ENCODE data around the gene ZNF497.

ZNF497 gene

DNA sequence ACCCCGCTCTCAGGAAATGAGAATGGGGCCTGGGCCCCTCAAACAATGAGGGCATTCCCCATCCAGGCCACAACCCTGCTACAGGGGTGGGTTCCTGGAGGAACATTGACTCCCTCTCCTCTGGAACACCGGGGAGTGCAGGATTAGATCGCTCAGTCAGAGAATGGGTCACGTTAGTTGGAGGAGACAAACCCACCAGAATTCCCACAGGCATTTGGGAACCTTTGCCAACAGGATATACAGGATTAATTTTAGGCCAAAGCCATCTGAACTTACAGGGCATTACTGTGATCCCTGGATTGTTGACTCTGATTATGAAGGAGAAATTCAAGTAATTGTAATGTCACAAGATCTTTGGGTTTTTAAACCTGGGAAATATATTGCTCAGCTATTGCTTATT is 54.8 kb downstream of the ZNF497 start:
- no peak for DNase-seq (ENCODE audit: low read depth)
- TF ChIP-seq, protein P1, sequence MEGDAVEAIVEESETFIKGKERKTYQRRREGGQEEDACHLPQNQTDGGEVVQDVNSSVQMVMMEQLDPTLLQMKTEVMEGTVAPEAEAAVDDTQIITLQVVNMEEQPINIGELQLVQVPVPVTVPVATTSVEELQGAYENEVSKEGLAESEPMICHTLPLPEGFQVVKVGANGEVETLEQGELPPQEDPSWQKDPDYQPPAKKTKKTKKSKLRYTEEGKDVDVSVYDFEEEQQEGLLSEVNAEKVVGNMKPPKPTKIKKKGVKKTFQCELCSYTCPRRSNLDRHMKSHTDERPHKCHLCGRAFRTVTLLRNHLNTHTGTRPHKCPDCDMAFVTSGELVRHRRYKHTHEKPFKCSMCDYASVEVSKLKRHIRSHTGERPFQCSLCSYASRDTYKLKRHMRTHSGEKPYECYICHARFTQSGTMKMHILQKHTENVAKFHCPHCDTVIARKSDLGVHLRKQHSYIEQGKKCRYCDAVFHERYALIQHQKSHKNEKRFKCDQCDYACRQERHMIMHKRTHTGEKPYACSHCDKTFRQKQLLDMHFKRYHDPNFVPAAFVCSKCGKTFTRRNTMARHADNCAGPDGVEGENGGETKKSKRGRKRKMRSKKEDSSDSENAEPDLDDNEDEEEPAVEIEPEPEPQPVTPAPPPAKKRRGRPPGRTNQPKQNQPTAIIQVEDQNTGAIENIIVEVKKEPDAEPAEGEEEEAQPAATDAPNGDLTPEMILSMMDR (IDR thresholded peaks at IDR 0.05; ENCODE audit: low read depth, low read length, missing control alignments), result no peak
- no peak overlapping the region for H3K4me3 ChIP-seq (ENCODE audit: low read depth, low read length)
- in situ Hi-C loops (cut with HindIII; ENCODE audit: low sequenced_read_pairs), result no loop called here

DNA sequence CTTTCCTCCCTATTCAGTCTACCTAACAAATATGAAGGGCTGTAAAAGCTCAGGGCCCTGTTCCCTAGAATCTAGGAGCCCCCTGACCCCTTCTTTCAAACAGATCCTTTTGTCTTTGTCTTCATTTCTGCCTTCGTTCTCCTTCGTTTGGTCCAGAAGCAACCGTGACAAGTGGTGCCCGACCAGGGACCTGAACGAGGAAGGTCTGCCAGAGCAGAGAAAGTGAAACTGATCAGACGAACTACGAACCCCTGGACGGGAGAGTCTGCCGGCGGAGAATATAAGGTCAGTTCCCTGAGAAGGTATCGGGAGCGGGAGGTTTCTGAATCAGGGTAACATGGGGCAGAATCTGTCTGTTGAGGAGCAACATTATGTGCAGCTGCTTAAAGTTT is 56.6 kb downstream of the ZNF497 start:
- TF ChIP-seq, protein P1 (IDR thresholded peaks at IDR 0.05; ENCODE audit: low read depth, low read length, missing control alignments), result no peak
- DNase-seq (ENCODE audit: low read depth), result no peak
- peak overlapping the region; percentile 80 for H3K4me3 ChIP-seq (ENCODE audit: low read depth, low read length)
- in situ Hi-C loops (cut with HindIII; ENCODE audit: low sequenced_read_pairs), result no loop called here

DNA sequence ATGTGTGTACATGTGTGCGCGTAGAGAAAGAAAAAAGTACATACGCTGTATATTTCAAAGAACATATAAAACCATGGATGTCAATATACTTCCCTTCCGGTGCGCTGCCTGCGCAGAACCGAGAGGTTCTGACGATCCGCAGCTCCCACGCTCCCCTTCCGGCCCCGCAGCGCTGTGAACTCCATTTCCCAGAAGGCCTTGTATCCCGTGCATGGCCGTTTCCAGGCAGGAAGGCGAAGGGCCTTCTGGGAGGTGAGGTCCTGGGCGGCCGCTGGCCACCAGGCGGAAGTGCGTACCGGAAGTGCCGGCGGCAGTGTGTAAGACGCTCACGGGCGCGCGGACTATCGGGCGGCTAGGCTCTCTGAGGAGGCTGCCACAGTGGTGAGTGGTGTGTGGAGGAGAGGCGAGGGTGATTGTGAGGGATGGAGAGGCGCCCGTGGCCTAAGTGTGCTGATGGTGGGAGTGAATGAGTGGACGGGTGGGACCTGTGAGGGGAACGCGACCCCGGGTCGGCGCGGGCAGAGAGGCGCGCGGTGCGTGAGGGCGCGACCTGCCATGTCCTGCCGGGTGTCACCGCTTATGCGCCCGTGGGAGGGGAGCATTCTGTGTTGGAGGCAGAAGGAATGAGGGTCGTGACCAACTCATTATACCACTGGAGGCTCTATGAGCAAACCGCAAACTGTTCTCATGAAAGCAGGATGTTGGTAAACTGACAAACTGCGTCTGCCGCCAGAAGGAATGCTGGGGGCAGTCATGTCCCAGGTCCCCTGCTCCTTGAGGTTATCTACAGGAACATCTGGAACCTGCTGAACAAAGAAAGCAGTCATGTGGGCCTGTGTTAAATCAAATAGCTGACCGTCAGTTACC is 57.3 kb downstream of the ZNF497 start, which contains the start of gene ERVK3-1:
Gene ERVK3-1, plus strand, starts transcription at position 313 of the 867 bp plus-strand sequence. CDS start 6,792 bp downstream, outside the sequence.
- TF ChIP-seq, protein P1 (IDR thresholded peaks at IDR 0.05; ENCODE audit: low read depth, low read length, missing control alignments), result no peak
- in situ Hi-C loops (cut with HindIII; ENCODE audit: low sequenced_read_pairs), result no loop called here
- peak within 1 kb of the TSS; percentile 80 for H3K4me3 ChIP-seq (ENCODE audit: low read depth, low read length)
- peak; percentile 90 for DNase-seq (ENCODE audit: low read depth)

DNA sequence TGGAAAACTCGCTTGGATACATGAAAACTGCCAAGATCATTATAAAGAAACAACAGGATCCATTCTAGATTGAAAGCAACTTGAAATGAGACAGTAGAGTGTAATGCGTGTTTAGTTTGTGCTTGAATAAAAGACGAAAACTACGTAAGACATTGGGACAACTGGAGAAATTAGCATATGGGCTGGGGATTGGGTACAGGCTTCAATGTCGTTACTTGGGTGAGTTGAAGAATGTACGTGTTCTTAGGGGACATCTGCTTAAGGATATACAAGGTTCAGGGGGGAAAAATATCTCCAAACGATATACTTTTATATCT is 57.8 kb downstream of the ZNF497 start:
- H3K4me3 ChIP-seq (ENCODE audit: low read depth, low read length), result peak overlapping the region; percentile 80
- in situ Hi-C loops (cut with HindIII; ENCODE audit: low sequenced_read_pairs), result no loop called here
- DNase-seq (ENCODE audit: low read depth), result no peak
- TF ChIP-seq, protein P1 (IDR thresholded peaks at IDR 0.05; ENCODE audit: low read depth, low read length, missing control alignments), result no peak
